PFSK-1 (cell line): ENCODE data around the gene IFITM1.

Experiments
- FOXP2 ChIP-seq: optimal IDR thresholded peaks from 2 replicates; pipeline ENCODE3; 2011; ENCODE audit warnings: borderline replicate concordance, control low read depth, inconsistent platforms; ENCODE audit not compliant: insufficient read depth; ENCODE audit errors: extremely low read length, extremely low read depth
- POLR2AphosphoS5 ChIP-seq: IDR thresholded peaks from 2 replicates; pipeline ENCODE4 v1.6.1; 2012; ENCODE audit warnings: low read depth, mild to moderate bottlenecking, control low read depth, low read length, moderate library complexity
- REST ChIP-seq, 2 experiments: IDR thresholded peaks; 2 replicates each; pipeline versions ENCODE4 v1.6.1 to v1.8.0; 2011 to 2012; ENCODE audit warnings: low read depth in 2 of 2, low read length in 2 of 2, control low read depth in 1 of 2, inconsistent platforms in 1 of 2, mild to moderate bottlenecking in 1 of 2, moderate library complexity in 1 of 2; ENCODE audit not compliant: insufficient read depth in 1 of 2
- SIN3A ChIP-seq: IDR thresholded peaks from 2 replicates; pipeline ENCODE4 v1.6.1; 2012; ENCODE audit warnings: mild to moderate bottlenecking, low read length, moderate library complexity, borderline replicate concordance; ENCODE audit not compliant: insufficient read depth
- TAF1 ChIP-seq: IDR thresholded peaks from 2 replicates; pipeline ENCODE4 v1.6.1; 2012; ENCODE audit warnings: low read length, control low read depth, borderline replicate concordance; ENCODE audit not compliant: insufficient read depth

IFITM1 gene

GRCh38 chr11:329886-330253 is 16.0 kb downstream of the IFITM1 start:
- TF ChIP-seq SIN3A (no peak), POLR2AphosphoS5 (no peak), FOXP2 (no peak), TAF1 (no peak), REST (IDR thresholded peaks at IDR 0.05; ENCODE audit: insufficient read depth in 1 of 2, low read depth in 2 of 2, low read length in 2 of 2) (no peak)

GRCh38 chr11:330307-330693 is 16.5 kb downstream of the IFITM1 start:
- TF ChIP-seq SIN3A = no peak
- no peak for TF ChIP-seq TAF1
- no peak for TF ChIP-seq POLR2AphosphoS5
- TF ChIP-seq REST (IDR thresholded peaks at IDR 0.05; ENCODE audit: insufficient read depth in 1 of 2, low read depth in 2 of 2, low read length in 2 of 2) = no peak
- no peak for TF ChIP-seq FOXP2

GRCh38 chr11:330694-331357 is 17.0 kb downstream of the IFITM1 start:
- TF ChIP-seq REST (IDR thresholded peaks at IDR 0.05; ENCODE audit: insufficient read depth in 1 of 2, low read depth in 2 of 2, low read length in 2 of 2) (no peak), FOXP2 (no peak), POLR2AphosphoS5 (no peak), TAF1 (no peak), SIN3A (no peak)

GRCh38 chr11:331358-332060 is 17.7 kb downstream of the IFITM1 start:
- no peak for TF ChIP-seq REST (IDR thresholded peaks at IDR 0.05; ENCODE audit: insufficient read depth in 1 of 2, low read depth in 2 of 2, low read length in 2 of 2)
- no peak for TF ChIP-seq TAF1
- no peak for TF ChIP-seq SIN3A
- TF ChIP-seq POLR2AphosphoS5 = no peak
- no peak for TF ChIP-seq FOXP2
